SU-DHL-6 (cell line): ENCODE measurements around the gene NFYA.

Experiments
- EZH2phosphoT487 ChIP-seq: fragments of 200-600 bp; sonication (generic), shearing (Covaris generic); conservative IDR thresholded peaks from 2 replicates; pipeline ENCODE4 v1.6.1; 2018; ENCODE audit warnings: mild to moderate bottlenecking, antibody characterized with exemption, low read length, moderate library complexity, mixed read lengths
- TF ChIP-seq, protein P1 (sequence below): fragments of 200-600 bp; sonication (generic); IDR thresholded peaks from one replicate; pipeline ENCODE4 v1.5.1; 2017; ENCODE audit warnings: antibody characterized with exemption, mild to moderate bottlenecking, low read length, moderate library complexity; ENCODE audit not compliant: insufficient read depth, poor library complexity, severe bottlenecking

DNA sequence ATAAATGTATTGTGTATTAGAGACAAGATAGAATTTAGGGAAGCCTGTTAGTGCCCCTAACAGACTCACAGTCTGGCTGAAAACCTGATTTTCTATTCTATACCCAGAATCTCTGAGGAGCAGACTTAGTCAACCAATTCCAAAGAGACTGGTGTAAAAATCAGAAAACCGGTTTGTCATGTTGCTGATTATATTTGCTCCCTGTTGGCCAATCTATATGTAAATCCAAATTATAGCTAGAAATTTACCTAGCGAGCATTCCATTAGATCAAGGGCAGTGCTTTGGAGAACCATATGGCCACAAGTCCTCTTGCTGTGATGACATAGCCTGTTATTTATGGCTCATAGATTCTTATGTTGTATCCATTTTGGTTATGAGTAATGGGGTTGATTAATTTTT, 4.8 kb downstream of the NFYA start:
- TF ChIP-seq, protein P1, sequence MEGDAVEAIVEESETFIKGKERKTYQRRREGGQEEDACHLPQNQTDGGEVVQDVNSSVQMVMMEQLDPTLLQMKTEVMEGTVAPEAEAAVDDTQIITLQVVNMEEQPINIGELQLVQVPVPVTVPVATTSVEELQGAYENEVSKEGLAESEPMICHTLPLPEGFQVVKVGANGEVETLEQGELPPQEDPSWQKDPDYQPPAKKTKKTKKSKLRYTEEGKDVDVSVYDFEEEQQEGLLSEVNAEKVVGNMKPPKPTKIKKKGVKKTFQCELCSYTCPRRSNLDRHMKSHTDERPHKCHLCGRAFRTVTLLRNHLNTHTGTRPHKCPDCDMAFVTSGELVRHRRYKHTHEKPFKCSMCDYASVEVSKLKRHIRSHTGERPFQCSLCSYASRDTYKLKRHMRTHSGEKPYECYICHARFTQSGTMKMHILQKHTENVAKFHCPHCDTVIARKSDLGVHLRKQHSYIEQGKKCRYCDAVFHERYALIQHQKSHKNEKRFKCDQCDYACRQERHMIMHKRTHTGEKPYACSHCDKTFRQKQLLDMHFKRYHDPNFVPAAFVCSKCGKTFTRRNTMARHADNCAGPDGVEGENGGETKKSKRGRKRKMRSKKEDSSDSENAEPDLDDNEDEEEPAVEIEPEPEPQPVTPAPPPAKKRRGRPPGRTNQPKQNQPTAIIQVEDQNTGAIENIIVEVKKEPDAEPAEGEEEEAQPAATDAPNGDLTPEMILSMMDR = no peak
- TF ChIP-seq EZH2phosphoT487 = no peak
